Esophagus squamous epithelium (tissue), 4 donors: ENCODE measurements around the gene RNASE13.

Experiments
- CTCF ChIP-seq, 6 experiments: fragments of 450-650 bp in 4 of 6; fragments of 200-600 bp in 2 of 6; sonication (generic) in 2 of 6; IDR thresholded peaks; one replicate each; pipeline ENCODE4 v1.5.1; 2016 to 2019; ENCODE audit warnings: antibody characterized with exemption in 6 of 6, mild to moderate bottlenecking in 4 of 6, moderate library complexity in 4 of 6
- POLR2A ChIP-seq, 4 donors: fragments of 450-650 bp; IDR thresholded peaks; one replicate each; pipeline ENCODE4 v1.6.1; 2017; ENCODE audit warnings: antibody characterized with exemption in 4 of 4, mild to moderate bottlenecking in 4 of 4, moderate library complexity in 3 of 4

DNA sequence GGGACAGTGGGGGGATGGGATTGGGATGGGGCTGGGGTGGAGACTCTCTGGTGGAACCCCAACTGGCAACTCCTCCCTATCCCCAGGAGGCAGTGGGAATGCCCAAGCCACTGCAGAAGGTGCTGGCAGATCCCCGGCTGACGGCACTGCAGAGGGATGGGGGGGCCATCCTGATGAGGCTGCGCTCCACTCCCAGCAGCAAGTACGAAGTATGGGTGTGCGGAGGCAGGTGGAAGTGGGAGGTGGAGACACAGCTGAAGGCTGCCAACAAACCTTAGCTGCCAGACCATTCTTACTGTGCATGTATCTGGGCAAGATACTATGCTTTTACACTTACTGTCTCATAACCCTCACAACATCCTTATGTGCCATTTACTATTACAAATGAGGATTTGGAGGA lies 43.7 kb upstream of the RNASE13 start:
- TF ChIP-seq POLR2A (IDR thresholded peaks at IDR 0.05) (no peak), CTCF (IDR thresholded peaks at IDR 0.05) (no peak)
